Measurements from ENCODE around the gene ECD.

The ECD gene

DNA sequence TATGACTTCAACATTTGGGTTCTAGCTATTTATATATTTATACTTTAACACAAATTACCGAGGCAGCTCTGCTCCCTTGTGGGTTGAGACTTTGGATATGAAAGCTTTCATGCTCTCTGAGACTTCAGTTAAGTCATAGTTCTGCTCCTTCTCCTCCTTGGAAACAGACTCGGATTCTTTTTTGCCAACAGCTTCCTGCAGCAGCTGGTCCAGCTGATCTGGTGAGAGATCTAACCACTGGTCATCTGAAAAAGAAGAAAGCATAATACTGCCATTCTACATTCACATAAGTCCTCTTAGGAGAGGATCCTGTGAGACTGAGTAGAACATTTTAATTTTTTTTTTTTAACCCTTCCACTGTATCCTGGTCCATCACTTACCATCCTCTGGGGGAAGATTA lies 28.6 kb downstream of the ECD start:
- DNase-seq (ENCODE audit: low read depth): no peak
- TF ChIP-seq, protein P1, sequence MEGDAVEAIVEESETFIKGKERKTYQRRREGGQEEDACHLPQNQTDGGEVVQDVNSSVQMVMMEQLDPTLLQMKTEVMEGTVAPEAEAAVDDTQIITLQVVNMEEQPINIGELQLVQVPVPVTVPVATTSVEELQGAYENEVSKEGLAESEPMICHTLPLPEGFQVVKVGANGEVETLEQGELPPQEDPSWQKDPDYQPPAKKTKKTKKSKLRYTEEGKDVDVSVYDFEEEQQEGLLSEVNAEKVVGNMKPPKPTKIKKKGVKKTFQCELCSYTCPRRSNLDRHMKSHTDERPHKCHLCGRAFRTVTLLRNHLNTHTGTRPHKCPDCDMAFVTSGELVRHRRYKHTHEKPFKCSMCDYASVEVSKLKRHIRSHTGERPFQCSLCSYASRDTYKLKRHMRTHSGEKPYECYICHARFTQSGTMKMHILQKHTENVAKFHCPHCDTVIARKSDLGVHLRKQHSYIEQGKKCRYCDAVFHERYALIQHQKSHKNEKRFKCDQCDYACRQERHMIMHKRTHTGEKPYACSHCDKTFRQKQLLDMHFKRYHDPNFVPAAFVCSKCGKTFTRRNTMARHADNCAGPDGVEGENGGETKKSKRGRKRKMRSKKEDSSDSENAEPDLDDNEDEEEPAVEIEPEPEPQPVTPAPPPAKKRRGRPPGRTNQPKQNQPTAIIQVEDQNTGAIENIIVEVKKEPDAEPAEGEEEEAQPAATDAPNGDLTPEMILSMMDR (conservative IDR thresholded peaks at IDR 0.05; ENCODE audit: low read depth, low read length): no peak
- H3K4me3 ChIP-seq (ENCODE audit: low read depth, low read length): no peak overlapping the region

DNA sequence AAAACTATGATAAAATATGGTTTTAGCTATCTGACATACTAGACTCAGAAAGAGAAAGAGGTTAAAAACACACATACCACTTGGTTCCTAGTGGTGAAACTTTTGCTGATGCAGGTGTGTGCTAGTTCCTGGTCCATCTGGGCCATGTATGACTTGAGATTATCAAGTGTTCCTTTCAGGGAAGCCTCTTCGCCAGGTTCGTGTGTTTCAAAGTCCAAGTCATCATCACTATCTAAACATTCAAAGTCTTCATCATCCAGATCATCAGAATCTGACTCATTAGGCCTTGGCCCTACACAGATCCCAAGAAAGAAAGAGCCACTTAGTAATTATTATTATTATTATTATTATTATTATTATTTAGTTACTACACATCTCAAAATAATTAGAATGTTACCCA lies 31.2 kb downstream of the ECD start:
- TF ChIP-seq, protein P1 (conservative IDR thresholded peaks at IDR 0.05; ENCODE audit: low read depth, low read length): no peak
- no peak overlapping the region for H3K4me3 ChIP-seq (ENCODE audit: low read depth, low read length)
- DNase-seq (ENCODE audit: low read depth): peak; percentile 17

DNA sequence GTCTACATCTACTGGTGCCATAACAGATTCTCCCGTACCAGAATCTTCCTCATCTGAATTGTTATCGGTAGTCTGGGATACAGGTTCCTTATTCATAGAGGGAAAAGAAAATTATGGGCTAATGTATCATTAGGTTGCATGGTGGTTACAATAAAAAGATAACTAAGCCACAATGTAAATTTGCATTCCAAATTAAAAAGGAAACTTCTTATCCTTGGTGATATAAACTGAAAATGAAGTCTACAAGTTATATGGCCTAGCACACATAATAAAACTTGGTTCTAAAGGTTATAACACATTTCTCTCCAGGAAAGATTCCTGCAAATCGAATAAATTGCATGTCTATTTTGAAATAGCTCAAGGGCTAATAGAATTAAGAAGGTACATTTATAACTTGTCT lies 33.1 kb downstream of the ECD start:
- TF ChIP-seq, protein P1 (conservative IDR thresholded peaks at IDR 0.05; ENCODE audit: low read depth, low read length): no peak
- H3K4me3 ChIP-seq (ENCODE audit: low read depth, low read length): no peak overlapping the region
- no peak for DNase-seq (ENCODE audit: low read depth)

GRCh38 chr10:73131913-73132686 lies 35.7 kb downstream of the ECD start:
- no peak overlapping the region for H3K4me3 ChIP-seq (ENCODE audit: low read depth, low read length)
- DNase-seq (ENCODE audit: low read depth): no peak
- TF ChIP-seq, protein P1 (conservative IDR thresholded peaks at IDR 0.05; ENCODE audit: low read depth, low read length): no peak

- no peak for DNase-seq (ENCODE audit: low read depth)
- TF ChIP-seq, protein P1 (conservative IDR thresholded peaks at IDR 0.05; ENCODE audit: low read depth, low read length): no peak
- H3K4me3 ChIP-seq (ENCODE audit: low read depth, low read length): no peak overlapping the region
Measured at GRCh38 chr10:73131301-73131700, 36.5 kb downstream of the ECD start.

GRCh38 chr10:73126343-73126742 lies 41.5 kb downstream of the ECD start:
- DNase-seq (ENCODE audit: low read depth): no peak
- TF ChIP-seq, protein P1 (conservative IDR thresholded peaks at IDR 0.05; ENCODE audit: low read depth, low read length): no peak
- no peak overlapping the region for H3K4me3 ChIP-seq (ENCODE audit: low read depth, low read length)

DNA sequence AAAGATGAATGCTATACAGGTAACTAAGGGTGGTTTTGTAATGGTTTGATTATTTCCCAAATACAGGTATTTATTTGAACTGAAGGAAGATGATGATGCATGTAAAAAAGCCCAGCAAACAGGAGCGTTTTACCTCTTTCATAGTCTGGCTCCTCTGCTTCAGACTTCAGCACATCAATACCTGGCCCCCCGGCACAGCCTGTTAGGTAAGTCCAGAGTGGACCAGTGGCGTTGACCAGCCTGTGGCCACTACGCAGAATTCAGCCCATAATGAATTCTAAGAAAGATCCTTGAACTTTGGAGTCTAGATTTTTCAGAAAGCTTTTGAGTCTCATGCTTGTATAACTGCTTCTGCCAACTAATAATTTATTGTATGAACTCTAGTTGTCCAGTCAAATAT lies 47.9 kb downstream of the ECD start:
- DNase-seq (ENCODE audit: low read depth): no peak
- TF ChIP-seq, protein P1 (conservative IDR thresholded peaks at IDR 0.05; ENCODE audit: low read depth, low read length): no peak
- no peak overlapping the region for H3K4me3 ChIP-seq (ENCODE audit: low read depth, low read length)

Measured in choroid plexus epithelial cell (primary cell).